ENCODE measurements around the gene GJB6.

GJB6 gene

DNA sequence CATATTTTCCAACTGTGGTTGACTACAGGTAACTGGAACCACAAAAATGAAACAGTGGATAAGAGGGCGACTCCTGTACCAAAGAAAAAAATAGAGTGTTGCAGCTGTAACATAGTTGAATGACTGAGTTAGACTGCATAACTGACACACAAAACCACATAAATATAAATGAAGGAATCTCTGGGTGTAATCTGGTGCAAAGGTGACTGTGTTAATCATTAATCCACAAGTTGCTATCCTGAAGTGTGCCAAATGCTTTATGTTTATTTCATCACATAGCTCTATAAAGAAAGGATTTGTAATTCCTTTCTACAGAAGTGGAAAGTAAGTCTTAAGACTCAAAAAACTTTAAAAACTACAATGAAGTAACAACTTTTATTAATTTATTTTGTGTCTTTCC is 33.3 kb downstream of the GJB6 start:
- Histone ChIP-seq H4K20me1 (peaks cover 11% of the 10 kb centered on the region; the same call in 1 of the 2 replicates), H3K9ac (no peak overlapping the region), H3K9me3 (no peaks in the 10 kb centered on the region), H3K27me3 (peaks cover 35% of the 10 kb centered on the region), H3K4me1 (peaks cover 1% of the 10 kb centered on the region), H3K4me2 (no peak overlapping the region), H3K36me3 (no peaks in the 10 kb centered on the region), H3K27ac (no peak overlapping the region), H3K4me3 (no peak overlapping the region)
- TF ChIP-seq Cebpa-rat (IDR thresholded peaks at IDR 0.05) = no peak

GRCh38 chr13:20197361-20197834 is 34.7 kb downstream of the GJB6 start:
- peaks cover 48% of the 10 kb centered on the region for H3K27me3 ChIP-seq
- H3K4me3 ChIP-seq = no peak overlapping the region
- TF ChIP-seq Cebpa-rat (IDR thresholded peaks at IDR 0.05) = no peak
- no peaks in the 10 kb centered on the region for H3K36me3 ChIP-seq
- H3K4me1 ChIP-seq = peaks cover 13% of the 10 kb centered on the region
- H3K9ac ChIP-seq = no peak overlapping the region
- peaks cover 24% of the 10 kb centered on the region for H4K20me1 ChIP-seq
- no peak overlapping the region for H3K27ac ChIP-seq
- no peak overlapping the region for H3K4me2 ChIP-seq
- no peaks in the 10 kb centered on the region for H3K9me3 ChIP-seq

- peaks cover 64% of the 10 kb centered on the region for H3K27me3 ChIP-seq
- no peak for TF ChIP-seq Cebpa-rat (IDR thresholded peaks at IDR 0.05)
These were observed 36.3 kb downstream of the GJB6 start for GRCh38 chr13:20195801-20196200.

GRCh38 chr13:20193907-20194631 is 38.0 kb downstream of the GJB6 start:
- no peaks in the 10 kb centered on the region for H3K9me3 ChIP-seq
- peaks cover 32% of the 10 kb centered on the region for H4K20me1 ChIP-seq
- H3K27ac ChIP-seq = no peak overlapping the region
- no peak for TF ChIP-seq Cebpa-rat (IDR thresholded peaks at IDR 0.05)
- no peaks in the 10 kb centered on the region for H3K36me3 ChIP-seq
- H3K4me3 ChIP-seq = peak overlapping the region; percentile 69; the same call in 1 of the 2 replicates
- peaks cover 19% of the 10 kb centered on the region for H3K4me1 ChIP-seq
- H3K9ac ChIP-seq = no peak overlapping the region
- H3K4me2 ChIP-seq = peak overlapping the region; percentile 96
- peaks cover 82% of the 10 kb centered on the region for H3K27me3 ChIP-seq

More at GRCh38 chr13:20195801-20196200, 36.3 kb downstream of the GJB6 start:
- Histone ChIP-seq H3K36me3 (no peaks in the 10 kb centered on the region), H3K4me3 (no peak overlapping the region), H3K9ac (no peak overlapping the region), H3K4me2 (no peak overlapping the region), H3K9me3 (no peaks in the 10 kb centered on the region), H3K4me1 (peaks cover 19% of the 10 kb centered on the region), H3K27ac (no peak overlapping the region), H4K20me1 (peaks cover 32% of the 10 kb centered on the region)

DNA sequence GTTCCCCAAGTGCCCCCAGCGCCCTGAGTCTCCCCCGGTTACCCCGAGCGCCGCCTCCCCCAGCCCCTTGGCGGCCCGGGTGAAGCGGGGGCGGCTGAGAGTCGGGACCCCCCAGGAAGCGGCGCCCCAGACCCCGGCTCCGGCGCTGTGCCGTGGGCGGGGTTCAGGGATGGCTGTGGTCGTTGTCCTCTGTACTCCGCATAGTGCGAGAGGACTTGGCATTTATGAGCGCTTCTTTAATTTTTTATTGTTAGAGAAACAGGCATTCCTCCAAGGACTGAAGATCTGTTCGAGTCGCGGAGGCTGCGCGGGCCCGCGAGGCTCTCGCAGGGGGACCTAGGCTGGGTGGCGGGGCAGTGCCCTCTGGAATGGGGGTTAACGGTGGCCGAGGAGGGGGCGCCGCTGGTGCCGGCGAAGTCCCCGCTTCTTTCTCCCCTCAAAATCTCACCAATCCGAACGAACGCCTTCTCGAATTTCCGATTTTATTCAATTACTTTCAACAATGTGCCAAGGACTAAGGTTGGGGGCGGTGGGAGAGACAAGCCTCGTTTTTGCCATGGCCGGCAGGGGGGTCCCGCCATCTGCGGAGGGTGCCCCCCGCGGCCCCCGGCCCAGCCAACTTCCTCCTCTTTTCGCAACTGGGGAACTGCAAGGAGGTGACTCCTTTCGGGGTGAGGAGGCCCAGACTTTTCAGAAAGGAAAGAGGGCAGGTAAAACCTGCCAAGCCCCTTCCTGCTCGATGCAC is 38.8 kb downstream of the GJB6 start:
- peaks cover 19% of the 10 kb centered on the region for H3K4me1 ChIP-seq
- H4K20me1 ChIP-seq = peaks cover 32% of the 10 kb centered on the region
- no peak for TF ChIP-seq Cebpa-rat (IDR thresholded peaks at IDR 0.05)
- no peak overlapping the region for H3K27ac ChIP-seq
- no peaks in the 10 kb centered on the region for H3K9me3 ChIP-seq
- H3K4me2 ChIP-seq = peak overlapping the region; percentile 96
- H3K9ac ChIP-seq = no peak overlapping the region
- H3K36me3 ChIP-seq = no peaks in the 10 kb centered on the region
- peaks cover 85% of the 10 kb centered on the region for H3K27me3 ChIP-seq
- peak overlapping the region; percentile 69 for H3K4me3 ChIP-seq

DNA sequence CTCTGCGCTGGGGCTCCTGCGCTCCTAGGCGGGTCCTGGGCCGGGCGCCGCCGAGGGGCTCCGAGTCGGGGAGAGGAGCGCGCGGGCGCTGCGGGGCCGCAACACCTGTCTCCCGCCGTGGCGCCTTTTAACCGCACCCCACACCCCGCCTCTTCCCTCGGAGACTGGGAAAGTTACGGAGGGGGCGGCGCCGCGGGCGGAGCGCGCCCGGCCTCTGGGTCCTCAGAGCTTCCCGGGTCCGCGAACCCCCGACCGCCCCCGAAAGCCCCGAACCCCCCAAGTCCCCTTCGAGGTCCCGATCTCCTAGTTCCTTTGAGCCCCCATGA is 39.3 kb downstream of the GJB6 start, which contains the start of gene GJB2:
Gene GJB2, minus strand, starts transcription at position 103 of the 326 bp plus-strand sequence. CDS start 3,357 bp downstream, outside the sequence.
- H3K27ac ChIP-seq = no peak within 1 kb of the TSS
- peak within 1 kb of the TSS; percentile 96 for H3K4me2 ChIP-seq
- no peaks in the 10 kb centered on the region for H3K9me3 ChIP-seq
- peaks cover 85% of the 10 kb centered on the region for H3K27me3 ChIP-seq
- peak within 1 kb of the TSS; percentile 69 for H3K4me3 ChIP-seq
- peaks cover 32% of the 10 kb centered on the region for H4K20me1 ChIP-seq
- no peak within 1 kb of the TSS for H3K9ac ChIP-seq
- TF ChIP-seq Cebpa-rat (IDR thresholded peaks at IDR 0.05) = no peak
- no peaks in the 10 kb centered on the region for H3K36me3 ChIP-seq
- H3K4me1 ChIP-seq = peaks cover 19% of the 10 kb centered on the region

DNA sequence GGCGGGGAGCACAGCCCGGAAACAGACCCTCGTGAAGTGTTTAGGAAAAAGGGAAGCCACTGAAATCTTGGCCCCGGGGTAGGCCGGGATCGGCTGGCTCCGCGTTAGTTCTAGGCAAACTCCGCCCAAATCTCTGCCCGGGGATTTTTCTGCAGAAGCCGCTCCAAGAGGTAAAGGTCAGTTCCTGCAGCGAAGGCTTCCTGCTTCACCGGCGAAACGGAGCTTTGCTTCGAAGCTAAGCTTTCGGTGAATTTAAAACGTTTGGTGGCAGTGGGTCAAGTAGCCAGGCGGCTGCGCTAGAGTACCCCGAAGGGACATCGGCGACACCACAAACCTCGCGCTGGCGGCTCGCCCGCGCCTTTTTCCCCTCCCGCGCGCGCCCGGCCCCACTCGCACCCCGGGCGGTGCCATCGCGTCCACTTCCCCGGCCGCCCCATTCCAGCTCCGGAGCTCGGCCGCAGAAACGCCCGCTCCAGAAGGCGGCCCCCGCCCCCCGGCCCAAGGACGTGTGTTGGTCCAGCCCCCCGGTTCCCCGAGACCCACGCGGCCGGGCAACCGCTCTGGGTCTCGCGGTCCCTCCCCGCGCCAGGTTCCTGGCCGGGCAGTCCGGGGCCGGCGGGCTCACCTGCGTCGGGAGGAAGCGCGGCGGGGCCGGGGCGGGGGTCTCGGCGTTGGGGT is 39.8 kb downstream of the GJB6 start:
- no peak overlapping the region for H3K27ac ChIP-seq
- H3K36me3 ChIP-seq = no peaks in the 10 kb centered on the region
- H3K27me3 ChIP-seq = peaks cover 85% of the 10 kb centered on the region
- H4K20me1 ChIP-seq = peaks cover 32% of the 10 kb centered on the region
- H3K9ac ChIP-seq = no peak overlapping the region
- peak overlapping the region; percentile 69 for H3K4me3 ChIP-seq
- TF ChIP-seq Cebpa-rat (IDR thresholded peaks at IDR 0.05) = no peak
- H3K4me2 ChIP-seq = peak overlapping the region; percentile 96
- H3K9me3 ChIP-seq = no peaks in the 10 kb centered on the region
- peaks cover 19% of the 10 kb centered on the region for H3K4me1 ChIP-seq

- H3K27ac ChIP-seq = no peak overlapping the region
These were observed 40.6 kb downstream of the GJB6 start for GRCh38 chr13:20191311-20192157.

More at GRCh38 chr13:20191311-20192157, 40.6 kb downstream of the GJB6 start:
- peaks cover 32% of the 10 kb centered on the region for H4K20me1 ChIP-seq
- no peaks in the 10 kb centered on the region for H3K36me3 ChIP-seq
- peaks cover 19% of the 10 kb centered on the region for H3K4me1 ChIP-seq
- peaks cover 78% of the 10 kb centered on the region for H3K27me3 ChIP-seq
- H3K4me2 ChIP-seq = peak overlapping the region; percentile 96
- no peaks in the 10 kb centered on the region for H3K9me3 ChIP-seq
- TF ChIP-seq Cebpa-rat (IDR thresholded peaks at IDR 0.05) = no peak
- H3K9ac ChIP-seq = no peak overlapping the region
- H3K4me3 ChIP-seq = peak overlapping the region; percentile 69
